ENCODE results near the gene ZNF782. TPM values are rescaled to one million over a fixed set of nuclear protein-coding genes. Genes with fewer than 3 reads are reported as not detected.

ZNF782 gene
- total RNA-seq, 2 donors from 2014 or later = 5.6 to 5.7 TPM

DNA sequence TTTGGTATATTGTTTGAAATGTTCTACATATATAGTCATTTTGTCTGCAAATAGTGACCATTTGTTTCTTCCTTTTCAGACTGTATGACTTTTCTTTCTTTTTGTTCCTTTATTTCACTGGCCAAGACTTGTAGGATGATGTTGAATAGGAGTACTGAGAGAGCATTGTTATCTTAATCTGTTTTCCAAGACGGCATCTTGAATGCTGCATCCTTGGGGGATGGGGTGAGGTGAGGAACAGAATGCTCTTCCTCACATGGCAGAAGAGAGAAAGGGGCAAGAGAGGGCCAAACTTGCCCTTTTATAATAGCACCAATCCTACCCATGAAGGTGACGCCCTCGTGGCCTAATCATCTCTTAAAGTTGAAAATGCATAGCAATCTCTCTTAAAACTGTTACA lies 72.8 kb downstream of the ZNF782 start:
- Mint-ChIP-seq H3K4me1 (peaks cover 16% of the 10 kb centered on the region), H3K27me3 (no peaks in the 10 kb centered on the region), H3K9me3 (peaks cover 11% of the 10 kb centered on the region), H3K27ac (no peak overlapping the region), H3K4me3 (no peak overlapping the region), H3K36me3 (ENCODE audit: low read depth) (peaks cover 4% of the 10 kb centered on the region)
- no peak for ATAC-seq (replicated peaks)

DNA sequence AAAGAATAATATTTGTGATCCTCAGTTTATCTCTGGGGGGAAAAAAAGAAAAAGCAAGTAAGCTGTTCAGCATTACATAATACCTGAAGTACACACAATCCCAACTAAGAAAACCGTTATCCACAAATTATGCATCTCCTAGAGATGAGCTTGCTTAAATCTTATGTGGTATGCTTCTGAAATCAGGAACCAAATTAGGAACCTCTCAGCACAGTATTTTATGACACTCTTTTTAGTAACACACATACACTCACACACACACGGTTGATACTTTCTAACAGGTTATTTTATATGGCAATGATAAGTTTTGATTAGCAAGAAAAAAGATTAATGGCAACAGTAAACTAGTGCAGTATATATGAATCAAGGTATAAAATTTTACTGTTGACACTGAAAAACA lies 75.2 kb downstream of the ZNF782 start:
- peaks cover 11% of the 10 kb centered on the region for H3K9me3 Mint-ChIP-seq
- peak overlapping the region; percentile 99 for H3K4me3 Mint-ChIP-seq

DNA sequence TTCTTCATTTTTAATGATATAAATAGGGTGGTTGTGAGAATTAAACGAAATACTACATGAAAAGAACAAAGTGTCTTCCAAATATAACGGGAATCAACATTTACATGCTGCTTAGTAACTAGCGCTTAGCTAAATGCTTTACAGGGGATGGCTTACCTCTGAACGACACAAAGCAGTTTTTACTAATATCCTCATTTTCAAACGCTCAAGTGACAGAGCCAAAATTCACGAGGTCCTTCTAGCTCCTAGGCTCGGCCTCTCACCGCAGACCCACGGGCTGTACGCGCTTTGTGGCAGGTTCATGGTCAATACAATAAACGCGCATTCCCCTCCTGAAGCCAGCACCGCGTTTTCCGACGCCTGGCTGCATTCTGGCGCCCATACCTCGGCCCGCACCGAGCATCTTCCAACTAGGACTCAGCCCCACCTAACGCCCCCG lies 76.9 kb downstream of the ZNF782 start:
- Mint-ChIP-seq H3K27ac (peak overlapping the region; percentile 98), H3K36me3 (ENCODE audit: low read depth) (peaks cover 45% of the 10 kb centered on the region), H3K27me3 (no peaks in the 10 kb centered on the region), H3K9me3 (peaks cover under 1% of the 10 kb centered on the region), H3K4me1 (peaks cover 15% of the 10 kb centered on the region), H3K4me3 (peak overlapping the region; percentile 99)
- no peak for ATAC-seq (replicated peaks)

More for the DNA sequence above, 75.2 kb downstream of the ZNF782 start:
- Mint-ChIP-seq H3K27ac (no peak overlapping the region), H3K4me1 (peaks cover 16% of the 10 kb centered on the region), H3K27me3 (no peaks in the 10 kb centered on the region), H3K36me3 (ENCODE audit: low read depth) (peaks cover 29% of the 10 kb centered on the region)
- no peak for ATAC-seq (replicated peaks)

DNA sequence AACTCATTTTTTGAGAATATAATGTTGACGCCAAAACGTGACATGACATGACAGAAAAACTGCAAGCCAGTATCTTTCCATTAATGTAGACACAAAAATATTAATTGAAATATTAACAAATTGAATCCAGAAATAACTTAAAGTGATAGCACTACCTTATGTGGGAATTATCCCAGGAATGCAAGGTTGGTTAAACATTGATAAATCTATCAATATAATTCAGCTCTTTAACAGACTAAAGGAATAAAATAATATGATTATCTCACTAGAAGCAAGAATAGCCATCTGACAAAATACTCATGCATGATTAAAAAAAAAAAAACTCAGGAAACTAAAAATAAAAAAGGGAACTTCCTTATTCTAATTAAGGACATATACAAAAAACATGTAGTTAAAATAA lies 83.2 kb downstream of the ZNF782 start:
- Mint-ChIP-seq H3K4me3 (no peak overlapping the region), H3K36me3 (ENCODE audit: low read depth) (peaks cover 100% of the 10 kb centered on the region), H3K4me1 (no peaks in the 10 kb centered on the region), H3K27ac (no peak overlapping the region), H3K27me3 (no peaks in the 10 kb centered on the region), H3K9me3 (peaks cover 15% of the 10 kb centered on the region)
- ATAC-seq (replicated peaks) = no peak

DNA sequence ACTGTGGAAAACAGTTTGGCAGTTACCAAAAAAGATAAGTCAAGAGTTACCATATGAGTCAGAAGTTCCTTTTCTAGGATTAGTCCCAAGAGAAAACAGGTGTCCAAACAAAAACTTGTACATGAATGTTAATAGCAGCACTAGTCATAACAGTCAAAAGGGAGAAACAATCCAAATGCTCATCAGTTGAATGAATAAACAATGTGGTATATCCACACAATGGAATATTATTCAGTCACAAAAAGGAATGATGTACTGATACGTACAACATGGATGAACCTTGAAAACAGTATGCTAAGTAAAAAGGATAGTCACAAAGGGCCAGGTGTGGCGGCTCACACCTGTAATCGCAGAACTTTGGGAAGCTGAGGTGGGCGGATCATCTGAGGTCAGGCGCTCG lies 84.3 kb downstream of the ZNF782 start:
- peaks cover 100% of the 10 kb centered on the region for H3K36me3 Mint-ChIP-seq (ENCODE audit: low read depth)
- H3K27ac Mint-ChIP-seq = no peak overlapping the region
- no peaks in the 10 kb centered on the region for H3K4me1 Mint-ChIP-seq
- no peaks in the 10 kb centered on the region for H3K27me3 Mint-ChIP-seq
- H3K9me3 Mint-ChIP-seq = peaks cover 18% of the 10 kb centered on the region
- ATAC-seq (replicated peaks) = no peak
- H3K4me3 Mint-ChIP-seq = no peak overlapping the region

Other genes starting within 250 kb of the ZNF782 start
- gene CDC14B, start 234.7 kb downstream of the ZNF782 start, total RNA-seq = 1 to 10 TPM; 2.4 to 6.5 TPM
- gene PRXL2C, start 199.2 kb downstream of the ZNF782 start, total RNA-seq = 10 to 100 TPM; 12.7 to 18.7 TPM
- 1 to 10 TPM; 7.1 to 8.9 TPM for gene ZNF510, start 76.4 kb downstream of the ZNF782 start, total RNA-seq
- gene NUTM2G, start 74.3 kb upstream of the ZNF782 start, total RNA-seq = not detected
- gene CTSV, start 184.6 kb upstream of the ZNF782 start, total RNA-seq = 1 to 10 TPM; 1.0 to 2.1 TPM